HG02885 (cell line): ENCODE results near the gene JPH3.

Experiments used
- ATAC-seq: cut with Tn5 transposase; IDR thresholded peaks from one replicate; pipeline ENCODE4 v1.9.1; 2021; ENCODE audit warnings: mild to moderate bottlenecking; ENCODE audit not compliant: unreplicated experiment, poor library complexity

Gene JPH3

DNA sequence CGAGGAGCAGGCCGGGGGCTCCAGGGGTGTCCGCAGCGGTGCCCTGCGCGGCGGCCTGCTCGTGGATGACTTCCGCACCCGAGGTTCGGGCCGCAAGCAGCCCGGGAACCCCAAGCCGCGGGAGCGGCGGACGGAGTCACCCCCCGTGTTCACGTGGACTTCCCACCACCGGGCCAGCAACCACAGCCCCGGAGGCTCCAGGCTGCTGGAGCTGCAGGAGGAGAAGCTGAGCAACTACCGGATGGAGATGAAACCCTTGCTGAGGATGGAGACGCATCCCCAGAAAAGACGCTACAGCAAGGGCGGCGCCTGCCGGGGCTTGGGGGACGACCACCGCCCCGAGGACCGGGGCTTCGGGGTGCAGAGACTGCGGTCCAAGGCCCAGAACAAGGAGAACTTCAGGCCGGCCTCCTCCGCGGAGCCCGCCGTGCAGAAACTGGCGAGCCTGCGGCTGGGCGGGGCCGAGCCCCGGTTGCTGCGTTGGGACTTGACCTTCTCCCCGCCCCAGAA, 87.7 kb downstream of the JPH3 start:
- no peak for ATAC-seq

DNA sequence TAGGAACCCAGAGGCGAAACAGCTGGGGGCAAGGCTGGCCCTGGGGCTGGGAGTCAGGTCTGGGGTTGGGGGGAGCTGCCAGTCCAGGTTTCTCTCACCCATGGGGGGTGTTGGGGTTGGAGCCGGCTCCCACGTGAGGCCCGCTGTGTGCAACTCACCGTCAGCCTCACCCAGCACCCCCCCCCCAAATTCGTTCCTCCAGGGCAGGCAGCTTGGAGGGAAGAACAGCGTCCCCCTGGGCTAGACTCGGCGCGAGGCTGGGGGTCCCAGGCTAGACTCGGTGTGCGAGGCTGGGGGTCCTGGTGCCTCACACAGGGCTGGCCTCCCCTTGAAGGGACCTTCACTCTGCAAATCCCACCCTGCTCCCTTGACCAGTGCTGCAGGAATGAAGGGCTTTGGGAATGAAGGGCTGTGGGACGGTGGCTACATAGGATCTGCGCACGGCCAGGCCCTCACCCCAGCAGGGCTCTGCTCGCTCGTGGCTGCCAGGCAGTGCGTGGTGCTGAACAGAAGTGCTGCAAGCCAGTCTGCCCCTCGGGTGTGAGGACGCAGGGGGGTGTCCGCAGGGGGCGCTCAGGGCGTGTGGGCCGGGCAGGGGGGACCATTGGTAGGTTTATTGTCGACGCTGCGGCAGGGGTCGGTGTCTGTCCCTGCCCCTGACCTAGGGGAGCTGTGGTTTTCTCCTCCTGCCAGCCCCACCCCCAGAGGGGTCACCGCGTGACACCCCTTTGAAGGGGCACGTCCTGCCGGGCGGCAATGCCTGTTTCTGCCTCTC, 88.8 kb downstream of the JPH3 start:
- ATAC-seq = no peak

GRCh38 chr16:87691686-87692079, 89.4 kb downstream of the JPH3 start:
- ATAC-seq = no peak

- ATAC-seq = no peak
Measured at GRCh38 chr16:87692176-87692575, 89.9 kb downstream of the JPH3 start.

GRCh38 chr16:87692756-87693155, 90.4 kb downstream of the JPH3 start:
- no peak for ATAC-seq

GRCh38 chr16:87693827-87694226, 91.5 kb downstream of the JPH3 start:
- no peak for ATAC-seq

DNA sequence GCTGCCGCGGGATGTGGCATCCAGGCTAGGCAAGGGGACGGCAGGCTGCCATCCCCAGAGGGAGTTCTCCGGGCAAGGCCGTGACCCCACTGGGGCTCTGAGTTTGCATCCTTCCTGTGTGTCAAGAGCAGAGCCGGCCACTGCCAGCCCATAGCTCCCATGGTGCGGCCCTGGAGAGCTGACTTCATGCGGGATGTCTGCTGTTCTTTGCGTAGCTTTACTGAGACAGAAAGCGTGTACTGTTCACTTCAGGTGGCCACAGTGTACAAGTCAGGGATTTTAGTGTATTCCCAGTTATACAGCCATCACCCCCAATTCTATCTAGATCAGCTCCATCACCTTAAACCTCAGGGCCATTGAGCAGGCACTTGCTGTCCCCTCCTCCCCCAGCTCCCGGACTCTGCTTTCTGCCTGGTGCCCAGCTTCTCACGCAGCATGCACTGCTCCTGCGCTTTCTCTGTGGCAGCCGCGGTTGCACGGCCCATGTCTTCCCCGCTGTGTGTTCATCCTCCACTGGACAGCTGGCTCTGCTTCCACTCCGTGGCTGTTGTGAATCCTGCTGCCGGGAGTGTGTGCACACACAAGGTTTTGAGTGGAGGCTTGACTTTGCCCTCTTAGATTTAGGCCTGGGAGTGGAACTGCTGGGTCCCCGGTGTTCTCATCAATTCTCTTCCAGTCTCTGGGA, 92.3 kb downstream of the JPH3 start:
- no peak for ATAC-seq

DNA sequence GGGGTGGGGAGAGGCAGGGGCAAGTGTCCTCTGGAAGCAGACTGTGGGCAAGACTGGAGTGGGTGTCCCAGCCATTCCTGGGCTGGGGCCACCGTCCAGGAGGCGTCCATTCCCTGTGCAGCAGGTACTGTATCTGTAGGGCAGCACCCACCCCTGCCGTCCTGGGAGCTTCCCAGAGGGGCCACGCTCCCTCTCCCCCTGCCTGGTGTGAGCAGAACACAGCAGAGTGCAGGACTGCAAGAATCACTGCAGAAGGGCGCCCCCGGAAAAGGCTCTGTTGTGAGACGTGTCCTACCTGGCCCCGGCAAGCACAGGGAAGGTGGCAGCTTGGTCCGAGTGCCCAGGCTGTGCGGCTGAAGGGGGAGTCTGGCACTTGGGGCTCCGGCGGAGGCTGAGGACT, 93.2 kb downstream of the JPH3 start:
- ATAC-seq = no peak

DNA sequence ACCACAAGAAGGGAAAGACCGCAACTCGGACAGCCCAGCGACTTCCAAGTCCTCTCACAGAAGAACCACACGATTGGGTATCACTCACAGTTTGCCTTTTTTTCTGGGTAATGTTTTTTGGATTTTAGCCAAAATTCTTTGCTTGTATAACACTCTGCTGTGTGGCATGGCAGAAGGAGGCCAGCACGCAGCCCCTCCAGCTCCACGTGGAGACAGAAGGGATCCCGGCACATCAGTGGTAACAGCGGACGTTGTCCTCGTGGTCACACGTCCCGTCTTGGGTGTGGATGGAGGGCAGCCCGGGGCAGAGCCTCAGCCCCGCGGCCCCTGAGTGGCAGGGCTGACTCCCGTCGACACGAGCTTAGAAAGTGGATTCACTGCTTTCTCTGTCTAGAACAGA, 94.4 kb downstream of the JPH3 start:
- no peak for ATAC-seq

DNA sequence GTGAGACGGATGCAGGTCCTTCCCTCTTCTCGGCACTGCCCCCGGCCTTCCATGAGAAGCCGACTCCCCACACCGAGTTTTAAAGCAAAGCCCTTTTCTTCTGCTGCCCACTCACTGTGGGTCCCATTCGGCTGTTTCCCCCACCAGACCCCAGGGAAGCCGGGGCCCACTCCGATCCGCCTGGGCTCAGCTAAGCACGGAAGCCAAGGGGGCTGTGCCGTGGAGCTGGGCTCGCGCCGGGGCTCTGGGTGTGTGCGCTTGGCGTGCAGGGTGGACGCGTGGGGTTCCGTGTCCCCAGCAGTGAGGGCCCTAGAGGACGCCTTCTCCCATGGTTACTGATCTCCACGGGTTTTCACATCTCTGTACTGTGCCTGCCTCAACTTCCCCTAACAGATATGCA, 94.9 kb downstream of the JPH3 start:
- ATAC-seq = no peak

DNA sequence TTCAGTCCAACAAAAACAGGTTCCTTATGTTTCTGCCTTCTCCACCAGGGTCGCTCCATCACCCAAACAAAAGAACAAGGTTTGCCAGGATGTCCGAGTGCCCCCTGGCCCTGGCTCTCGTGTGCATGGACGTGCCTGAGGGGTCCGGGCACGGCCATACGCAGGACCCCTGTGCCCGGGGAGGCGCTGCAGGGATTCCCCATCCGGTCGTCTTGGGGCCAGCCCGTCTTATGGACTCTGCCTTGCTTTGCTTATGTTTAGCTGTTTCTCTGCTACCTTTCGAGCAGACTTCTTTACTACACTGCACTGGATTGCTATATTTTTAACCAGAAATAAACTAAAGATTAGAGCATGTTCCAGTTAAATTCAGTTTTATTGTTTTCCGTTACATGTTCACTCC, 95.5 kb downstream of the JPH3 start:
- no peak for ATAC-seq

DNA sequence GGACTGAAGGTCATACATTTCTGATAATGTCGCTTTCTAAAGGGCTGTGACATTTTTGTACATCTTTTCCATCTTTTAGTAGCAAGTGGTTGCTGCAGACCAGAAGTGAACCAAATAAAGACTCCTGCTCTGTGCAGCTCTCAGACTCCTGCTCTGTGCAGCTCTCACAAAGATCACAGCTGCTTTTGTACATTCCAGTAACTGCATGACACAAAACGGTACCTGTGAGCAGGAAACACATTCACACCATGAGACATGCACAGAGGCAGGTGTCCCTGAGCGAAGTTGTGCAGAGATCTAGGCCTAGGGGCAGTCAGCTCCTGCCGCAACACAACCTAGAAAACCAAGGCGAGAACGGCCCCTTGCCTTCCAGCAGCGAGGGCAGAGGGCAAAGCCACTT, 95.9 kb downstream of the JPH3 start:
- no peak for ATAC-seq

- no peak for ATAC-seq
Measured at GRCh38 chr16:87698676-87699199, 96.4 kb downstream of the JPH3 start.

GRCh38 chr16:87700406-87701077, 98.2 kb downstream of the JPH3 start:
- ATAC-seq = no peak

DNA sequence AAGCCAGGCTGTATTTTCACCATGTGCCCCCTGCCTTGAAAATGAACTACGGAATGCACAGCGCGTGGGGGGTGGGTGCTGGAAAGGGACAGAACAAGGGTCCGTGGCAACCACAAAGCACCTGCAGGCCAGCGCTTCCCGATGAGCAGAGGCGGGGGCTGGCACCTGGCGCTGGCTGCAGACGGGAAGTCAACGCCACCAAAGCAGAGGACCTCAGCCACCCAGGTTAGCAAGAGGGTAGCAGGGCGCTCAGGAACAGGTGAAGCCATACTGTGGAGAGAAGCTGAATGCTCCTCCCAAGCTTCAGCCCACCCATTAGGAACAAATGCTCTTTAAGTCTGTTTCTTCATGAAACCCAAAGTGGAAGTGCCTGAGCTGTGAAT, 98.8 kb downstream of the JPH3 start:
- no peak for ATAC-seq

DNA sequence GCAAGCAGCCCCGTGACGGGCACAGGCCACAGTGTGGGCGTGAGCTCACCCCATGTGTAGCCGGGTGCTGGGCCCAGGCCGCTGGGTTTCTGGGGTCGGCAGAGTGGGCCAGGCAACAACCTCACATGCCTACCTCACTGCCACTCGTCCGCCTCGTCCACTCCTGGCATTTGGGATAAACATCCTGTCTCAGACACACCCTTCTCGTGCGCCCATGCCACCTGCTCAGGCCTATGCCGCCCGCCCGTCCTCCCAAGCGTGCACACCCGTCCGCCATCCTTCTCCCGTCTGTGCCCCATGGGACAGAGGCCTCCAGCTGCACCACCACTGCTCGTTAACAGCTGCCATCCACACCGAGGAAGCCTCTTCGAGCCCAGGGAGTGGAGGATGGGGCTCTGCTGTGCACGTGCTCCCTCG, 99.2 kb downstream of the JPH3 start:
- ATAC-seq = no peak

DNA sequence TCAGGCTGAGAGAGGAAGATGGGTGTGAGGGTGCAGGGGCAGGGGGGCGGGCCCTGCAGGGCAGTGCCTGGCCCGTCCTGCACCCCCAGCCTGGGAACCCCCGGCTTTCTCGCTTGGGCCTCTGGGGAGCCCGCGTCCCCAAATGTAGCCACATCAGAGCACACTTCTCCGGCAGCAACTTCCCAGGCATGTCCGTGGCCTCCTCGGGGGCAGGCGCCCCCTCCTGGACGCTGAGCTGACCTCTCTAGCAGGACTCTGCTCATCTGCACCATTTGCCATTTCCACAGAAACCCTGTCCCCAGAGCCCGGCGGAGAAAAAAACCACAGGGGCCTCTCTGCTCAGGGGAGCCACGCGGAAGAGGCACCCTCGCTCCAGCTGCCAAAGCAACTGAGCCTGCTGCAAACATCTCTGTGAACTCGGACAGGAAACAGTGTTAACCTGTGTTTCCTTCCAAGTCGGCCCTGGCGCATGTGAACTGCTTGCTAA, 100.1 kb downstream of the JPH3 start:
- ATAC-seq = peak; percentile 49

- ATAC-seq = no peak
Measured at GRCh38 chr16:87703071-87703470, 100.8 kb downstream of the JPH3 start.

- ATAC-seq = no peak
Measured at GRCh38 chr16:87703835-87704375, 101.6 kb downstream of the JPH3 start.

DNA sequence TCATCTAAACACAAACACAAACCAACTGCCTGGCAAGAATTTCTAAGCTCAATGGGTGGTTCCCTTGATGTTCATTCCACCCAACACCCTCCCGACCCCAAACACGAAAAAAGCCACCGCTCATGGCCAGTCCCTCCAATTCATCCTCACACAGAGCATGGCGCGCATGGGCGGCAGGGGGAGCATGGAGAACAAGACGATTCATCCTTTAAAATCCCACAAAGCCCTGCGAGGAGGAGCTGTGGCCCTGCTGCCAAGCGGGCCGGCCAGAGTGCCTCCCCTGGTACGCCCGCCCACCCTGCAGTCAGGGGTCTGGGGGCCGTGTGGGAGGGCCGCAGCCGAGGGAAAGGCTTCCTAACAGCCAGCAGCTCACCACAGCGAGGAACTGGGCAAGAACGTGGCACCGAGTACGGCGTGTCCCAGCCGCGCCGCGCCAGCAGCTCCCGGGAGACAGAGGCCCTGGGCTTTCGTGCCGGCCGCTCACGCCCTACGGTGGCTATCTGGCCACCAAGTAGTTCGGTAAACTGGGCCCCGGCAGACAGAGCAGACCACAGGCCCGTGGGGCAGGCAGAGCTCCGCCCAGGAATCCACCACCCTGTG, 102.5 kb downstream of the JPH3 start:
- no peak for ATAC-seq
